Amniotic stem cell (primary cell): ENCODE data around the gene MYOD1.

Source experiments
- DNase-seq: peaks from one replicate; lab custom pipeline; 2025; lab: John Stamatoyannopoulos, UW

MYOD1 gene

DNA sequence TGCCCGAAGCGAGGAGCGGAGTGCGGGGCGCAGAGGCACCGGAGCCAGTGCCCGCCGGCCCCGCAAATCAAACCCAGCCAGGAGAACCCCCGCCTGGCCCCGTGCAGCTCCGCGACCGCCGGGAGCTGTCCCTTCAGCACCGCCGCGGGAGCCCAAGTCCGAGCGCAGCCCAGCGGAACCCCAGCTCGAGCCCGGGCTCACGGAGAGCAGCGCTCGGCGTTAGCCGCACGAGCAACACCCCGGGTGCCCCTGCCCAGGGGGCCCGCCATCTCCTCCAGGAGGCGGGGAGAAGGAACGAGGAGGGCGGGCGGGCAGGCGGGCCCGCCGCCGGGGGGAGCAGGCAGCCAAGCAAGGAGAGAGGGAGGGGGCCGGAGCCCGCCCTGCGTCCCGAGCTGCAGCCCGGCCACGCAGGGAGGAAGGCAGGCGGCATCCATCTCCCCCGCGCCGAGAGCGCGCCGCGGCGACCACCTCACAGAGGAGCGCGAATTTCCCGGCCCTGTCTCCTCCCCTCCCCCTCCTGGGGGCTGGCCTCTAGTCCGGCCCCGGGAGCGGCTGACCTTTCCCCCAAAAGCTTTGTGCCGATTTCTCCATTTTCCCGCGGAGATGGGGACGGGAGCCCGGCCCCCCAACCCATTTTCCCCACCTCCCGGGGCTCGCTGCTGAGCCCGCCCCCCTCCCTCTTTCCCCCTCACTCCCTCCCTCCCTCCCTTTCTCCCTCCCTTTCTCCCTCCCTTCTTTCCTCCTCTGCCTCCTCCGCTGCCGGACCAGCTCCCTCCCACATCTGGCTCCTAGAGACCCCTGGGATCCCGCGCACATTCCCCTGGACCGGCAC is 15.8 kb downstream of the MYOD1 start:
- peak; percentile 59 for DNase-seq

GRCh38 chr11:17735818-17736578 is 16.6 kb downstream of the MYOD1 start:
- DNase-seq: no peak

DNA sequence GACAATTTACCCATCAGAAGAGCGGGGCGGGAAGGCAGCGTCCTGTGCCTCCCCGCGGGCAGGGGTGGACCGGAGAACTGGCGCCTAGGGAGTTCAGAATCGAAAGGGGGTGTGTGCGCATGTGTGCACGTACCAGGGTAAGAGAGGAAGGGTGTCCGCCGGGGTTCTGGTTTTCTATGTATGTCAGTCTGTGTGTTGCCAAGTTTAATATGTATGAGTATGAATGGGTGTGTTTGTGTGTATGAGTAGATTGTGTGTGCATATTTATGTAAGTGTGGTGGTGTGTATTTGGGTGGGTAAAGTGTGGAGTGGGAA is 17.2 kb downstream of the MYOD1 start:
- DNase-seq: no peak

- DNase-seq: no peak
Measured at GRCh38 chr11:17736930-17737817, 17.8 kb downstream of the MYOD1 start.

GRCh38 chr11:17738151-17738973 is 19.0 kb downstream of the MYOD1 start:
- no peak for DNase-seq

GRCh38 chr11:17739945-17740338 is 20.6 kb downstream of the MYOD1 start:
- no peak for DNase-seq

DNA sequence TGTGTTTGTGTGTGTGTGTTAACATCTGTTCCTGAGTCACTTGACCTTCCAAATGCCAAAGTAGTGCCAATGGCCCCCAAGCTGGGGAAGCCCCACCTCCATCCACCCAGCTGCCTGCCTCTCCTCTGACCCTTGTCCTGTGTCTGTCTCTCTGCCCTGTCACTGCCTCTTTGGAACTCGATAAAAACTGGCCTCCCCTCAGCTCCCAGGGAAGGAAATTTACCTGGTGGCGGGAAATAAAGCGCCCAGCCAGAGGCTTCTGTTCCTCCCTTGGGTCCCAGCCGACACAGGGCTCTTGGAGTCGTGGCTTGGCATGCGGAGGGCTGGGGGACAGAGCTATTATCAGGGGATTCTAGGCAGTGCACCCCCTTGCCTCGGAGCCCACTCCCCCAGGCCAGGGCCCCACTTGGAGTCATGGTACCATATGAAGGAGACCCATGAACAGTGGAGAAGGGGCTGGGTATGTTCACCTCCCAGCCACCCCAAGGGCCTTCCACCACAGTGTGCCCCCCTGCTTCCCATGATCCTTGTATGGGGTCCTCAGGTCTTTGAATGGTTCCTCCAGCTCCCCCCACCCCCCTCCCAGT is 21.4 kb downstream of the MYOD1 start:
- no peak for DNase-seq

DNA sequence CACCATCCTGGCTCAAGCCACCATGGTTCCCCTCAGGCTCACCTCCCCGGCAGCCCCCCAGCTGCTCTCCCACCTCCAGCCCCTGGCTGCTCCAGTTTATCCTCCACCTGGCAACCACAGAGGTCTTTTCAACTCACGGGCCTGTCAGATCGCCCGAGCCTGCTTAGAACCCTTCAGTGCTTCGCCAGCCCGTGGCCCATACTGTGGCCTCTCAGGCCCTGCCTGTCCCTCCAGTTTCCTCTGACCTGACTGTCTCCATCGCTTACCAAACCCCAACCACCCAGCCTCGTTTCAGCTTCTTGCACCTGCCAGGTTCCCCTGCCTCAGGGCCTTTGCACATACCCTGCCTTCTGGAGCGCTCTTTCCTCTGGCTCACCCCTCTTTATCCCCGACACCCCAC is 22.1 kb downstream of the MYOD1 start:
- no peak for DNase-seq

DNA sequence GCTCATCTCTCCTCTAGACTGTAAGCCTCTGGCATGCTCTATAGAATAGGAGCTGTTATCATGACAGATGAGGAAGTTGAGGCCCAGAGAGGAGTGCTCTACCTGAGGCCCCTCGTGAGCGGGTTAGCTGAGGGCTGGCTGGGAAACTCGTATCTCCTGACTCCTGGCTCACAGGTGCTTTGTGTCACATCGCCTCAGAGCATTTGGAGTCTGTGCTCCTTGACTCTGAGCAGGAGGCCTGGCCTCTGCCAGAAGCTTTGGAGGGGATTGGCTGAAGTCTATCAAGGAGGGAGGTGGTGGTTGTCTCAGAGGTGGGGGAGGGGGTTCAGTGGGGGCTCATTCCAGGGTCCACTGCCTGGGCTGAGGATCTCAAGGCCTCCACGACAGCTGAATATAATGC is 22.6 kb downstream of the MYOD1 start:
- no peak for DNase-seq

DNA sequence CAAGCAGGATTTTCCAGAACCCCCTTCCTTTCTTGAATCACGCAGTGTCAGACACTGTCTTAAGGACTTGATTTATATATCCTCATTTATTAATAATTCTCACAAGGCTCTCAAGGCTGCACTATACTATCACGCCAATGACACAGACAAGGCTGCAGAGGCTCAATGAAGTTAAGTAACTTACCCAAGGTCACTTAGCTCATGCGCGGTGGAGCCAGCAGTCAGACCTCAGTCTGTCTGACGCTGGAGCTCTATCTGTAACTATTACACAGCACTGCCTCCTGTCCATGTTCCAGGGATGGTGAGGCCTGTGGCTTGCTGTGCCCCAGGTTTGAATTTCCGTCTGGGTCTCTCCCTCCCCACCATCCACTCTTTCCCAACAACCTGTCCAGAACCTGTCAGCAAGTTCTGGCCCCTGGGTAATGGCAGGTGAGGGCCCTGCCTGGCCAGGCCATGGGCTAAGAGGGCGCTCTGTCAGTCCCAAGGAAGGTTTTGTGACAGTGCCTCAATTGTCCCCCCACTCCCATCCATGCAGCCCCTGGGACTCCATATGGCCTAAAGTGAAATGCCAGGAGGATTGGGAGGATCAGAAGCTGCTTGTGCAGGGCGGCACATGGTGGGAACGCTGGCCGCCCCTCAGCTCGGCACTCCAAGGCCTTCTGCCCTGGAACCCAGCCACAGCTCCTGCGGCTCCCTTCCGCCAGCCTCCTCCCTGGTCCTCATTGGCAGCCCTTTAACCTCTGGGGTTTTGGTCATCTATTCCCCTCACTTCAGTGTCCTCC is 23.8 kb downstream of the MYOD1 start:
- DNase-seq: no peak

GRCh38 chr11:17743808-17744119 is 24.4 kb downstream of the MYOD1 start:
- DNase-seq: no peak

DNA sequence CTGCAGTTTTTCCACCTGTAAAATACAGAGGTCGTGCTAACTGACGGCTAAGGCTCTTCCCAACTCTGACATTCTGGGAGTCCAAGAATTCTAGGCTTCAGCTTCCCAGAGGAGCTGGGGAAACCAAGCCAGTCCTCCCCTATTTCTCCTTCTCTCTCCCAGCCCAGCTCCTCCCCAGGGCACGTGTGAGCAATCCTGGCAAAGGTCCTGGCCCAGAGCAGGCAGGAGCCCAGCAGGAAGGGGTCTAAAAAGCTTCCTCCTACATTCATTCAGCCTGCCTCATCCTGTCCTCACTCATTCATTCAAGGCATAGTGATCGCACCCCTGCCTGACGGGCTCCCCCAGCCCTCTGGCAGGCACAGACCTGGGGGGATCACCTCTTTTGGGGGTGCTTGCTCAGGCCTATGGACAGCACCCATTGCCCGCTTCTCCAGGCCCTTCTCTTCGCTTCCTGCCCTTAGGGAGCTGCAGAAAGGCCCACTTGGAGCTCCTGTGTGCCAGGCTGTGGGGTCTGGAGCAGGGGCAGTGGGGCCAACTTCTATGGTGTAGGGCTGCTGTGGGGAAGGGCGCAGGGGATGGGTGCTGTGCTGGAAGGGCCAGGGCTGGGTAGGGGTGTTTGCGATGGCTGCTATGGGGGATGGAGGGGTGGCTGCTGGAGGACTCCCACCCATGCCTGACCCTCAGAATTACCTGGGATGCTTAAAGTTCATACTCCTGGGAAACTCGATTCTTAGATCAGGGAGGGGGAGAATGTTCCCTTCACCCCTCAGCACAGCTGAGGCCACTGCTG is 25.0 kb downstream of the MYOD1 start:
- DNase-seq: no peak

DNA sequence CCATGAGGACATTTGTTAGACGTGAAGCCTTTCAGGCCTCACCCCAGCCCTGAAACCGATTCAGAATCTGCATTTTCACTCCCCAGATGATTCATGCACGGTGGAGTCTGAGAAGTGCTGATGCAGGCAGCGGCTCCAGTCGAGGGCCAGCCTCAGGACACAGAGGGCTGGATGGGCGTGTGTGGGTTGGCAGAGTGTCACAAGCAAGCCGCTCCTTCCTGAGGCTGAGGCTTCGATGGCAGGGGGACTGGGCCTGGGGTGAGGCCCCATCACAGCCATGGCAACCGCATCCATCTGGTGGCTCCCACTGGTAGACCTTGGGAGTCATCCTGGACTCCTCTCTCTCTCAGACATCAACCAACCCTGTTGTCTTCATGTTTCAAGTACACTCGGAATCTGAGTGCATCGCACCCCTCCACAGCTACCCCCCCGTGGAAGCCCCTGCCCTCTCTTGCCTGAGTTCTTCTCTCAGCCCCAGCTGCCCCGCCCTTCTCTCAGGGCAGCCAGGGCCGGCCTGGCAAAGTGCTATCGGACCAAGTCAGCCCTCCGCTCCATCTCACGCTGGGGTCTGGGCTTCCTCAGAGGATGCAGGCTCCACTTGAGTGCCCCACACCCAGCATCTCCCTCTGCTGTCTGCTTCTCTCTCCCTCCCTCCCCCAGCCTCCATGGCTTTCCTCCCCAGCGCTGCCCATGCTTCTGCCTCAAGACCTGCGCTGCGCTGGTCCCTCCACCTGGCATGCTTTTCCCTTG is 25.8 kb downstream of the MYOD1 start:
- DNase-seq: no peak

DNA sequence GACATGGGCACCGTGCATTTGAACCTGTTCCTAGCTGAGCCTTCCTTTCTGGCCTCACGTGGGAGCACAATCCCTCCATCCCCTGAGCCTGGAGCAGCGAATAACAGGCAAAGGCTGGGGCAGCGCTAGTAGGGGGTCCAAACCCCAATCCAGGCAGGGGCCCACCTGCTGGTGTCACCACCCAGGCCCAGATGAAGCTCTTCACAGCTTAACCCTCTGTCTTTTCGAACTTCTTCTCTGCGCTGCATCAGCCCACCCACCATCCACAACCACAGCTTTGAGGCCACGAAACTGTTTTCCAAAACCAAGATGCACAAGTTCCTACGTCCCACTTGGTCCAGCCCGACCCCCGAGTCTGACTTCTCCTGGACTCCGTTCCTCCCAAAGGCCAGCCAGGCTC is 26.7 kb downstream of the MYOD1 start:
- DNase-seq: no peak

DNA sequence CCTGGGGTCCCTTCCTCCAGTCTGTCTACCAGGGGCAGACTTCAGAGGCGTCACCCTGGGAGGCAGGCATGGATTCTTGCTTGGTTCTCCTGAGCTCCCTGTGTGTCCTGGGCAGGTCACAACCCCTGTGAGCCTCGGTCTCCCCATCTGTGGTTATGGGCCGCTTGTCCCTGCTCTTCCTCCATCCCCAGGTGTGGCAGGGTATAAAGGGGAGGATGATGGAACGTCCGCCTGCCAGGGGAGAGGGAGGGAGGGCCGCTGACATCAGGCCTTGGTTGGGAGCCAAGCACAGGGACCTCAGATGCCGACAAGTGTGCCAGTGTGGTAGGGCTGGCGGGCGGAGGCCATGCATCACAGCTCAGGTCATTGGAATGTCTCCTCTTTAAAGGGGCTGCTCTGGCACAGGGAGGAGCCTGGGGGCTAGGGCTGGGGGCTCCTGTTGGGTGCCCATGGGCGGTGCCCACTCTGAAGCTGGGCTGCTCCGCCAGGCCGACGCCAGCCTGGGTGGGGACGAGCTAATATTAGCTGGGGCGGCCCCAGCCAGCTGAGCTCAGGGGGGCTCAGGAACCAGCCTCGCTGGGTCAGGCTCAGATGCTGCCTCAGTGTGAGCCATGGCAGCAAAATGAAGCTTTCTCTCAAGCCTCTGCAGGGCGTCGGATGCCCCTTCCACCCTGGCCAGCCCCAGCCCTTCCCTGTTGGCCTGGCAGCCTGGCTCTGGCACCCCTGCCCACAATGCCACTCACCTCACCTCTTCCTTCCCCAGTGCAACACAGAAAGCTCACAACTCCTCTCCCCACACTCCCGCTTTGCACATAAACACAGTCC is 28.0 kb downstream of the MYOD1 start:
- DNase-seq: no peak

- DNase-seq: no peak
Measured at GRCh38 chr11:17748044-17748443, 28.7 kb downstream of the MYOD1 start.

DNA sequence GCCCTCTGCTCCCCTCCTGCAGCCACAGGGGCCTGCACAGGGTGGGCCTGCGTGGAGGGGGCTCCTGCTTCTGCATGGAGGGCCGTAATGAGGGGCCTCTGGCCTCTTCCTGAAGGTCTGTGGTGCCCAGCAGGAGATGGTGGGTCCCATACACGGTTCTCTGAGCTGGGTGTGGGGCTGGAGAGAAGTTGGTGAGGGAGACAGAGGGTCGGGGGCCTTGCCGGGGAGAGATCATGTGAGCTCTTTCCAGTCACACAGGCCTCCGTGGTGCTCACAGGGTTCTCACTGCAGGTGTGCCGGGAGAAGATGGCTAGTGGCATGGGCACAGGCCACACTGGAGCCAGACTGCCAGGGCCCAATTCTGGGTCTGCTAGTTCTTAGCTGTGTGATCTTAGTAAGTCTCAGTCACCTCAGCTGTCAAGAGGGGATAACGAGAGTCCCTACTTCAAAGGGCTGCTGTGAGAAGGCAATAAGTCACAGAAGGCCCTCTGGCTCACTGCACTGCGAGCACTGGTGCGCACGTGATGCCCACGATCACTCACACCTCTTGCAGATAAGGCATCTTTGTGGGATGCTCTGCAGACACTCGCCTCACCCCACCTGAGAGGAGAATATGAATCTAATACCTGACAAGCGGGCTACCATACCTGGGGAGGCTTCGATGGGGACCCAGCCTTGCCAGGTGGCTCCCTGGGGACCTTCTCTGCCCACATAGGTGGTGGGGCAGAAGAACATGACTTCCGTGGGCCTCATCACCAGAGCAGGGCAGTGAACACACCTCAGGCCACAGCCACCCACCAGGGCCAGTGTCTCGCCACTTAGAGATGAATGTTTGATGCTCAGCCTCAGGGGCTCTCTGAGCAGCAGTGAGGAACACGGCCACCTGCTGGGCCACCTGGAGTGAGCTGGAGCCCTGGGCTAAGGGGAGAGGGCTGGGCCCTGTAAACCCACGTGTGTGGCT is 29.7 kb downstream of the MYOD1 start:
- DNase-seq: no peak
